Measurements from ENCODE around the gene MAPKAPK3.

The MAPKAPK3 gene

DNA sequence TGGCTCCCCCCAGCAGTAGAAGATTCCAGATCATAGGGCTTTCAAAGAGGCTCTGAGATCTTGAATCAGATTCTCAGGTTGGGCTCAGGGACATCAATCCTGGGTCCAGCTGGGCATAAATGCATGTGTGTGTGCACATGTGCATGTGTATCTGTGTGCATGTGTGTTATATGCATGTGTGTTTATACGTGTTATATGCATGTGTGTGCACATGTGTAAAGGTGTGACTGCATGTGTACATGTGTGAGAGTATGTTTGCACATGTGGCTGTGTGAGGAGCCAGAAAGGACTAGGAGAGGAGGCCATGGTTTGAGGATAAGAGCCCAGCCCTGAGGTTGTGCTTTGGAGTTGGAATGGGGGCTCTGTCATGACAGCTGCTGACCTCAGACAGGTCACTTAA is 1.8 kb upstream of the MAPKAPK3 start:
- TF ChIP-seq, protein P1, sequence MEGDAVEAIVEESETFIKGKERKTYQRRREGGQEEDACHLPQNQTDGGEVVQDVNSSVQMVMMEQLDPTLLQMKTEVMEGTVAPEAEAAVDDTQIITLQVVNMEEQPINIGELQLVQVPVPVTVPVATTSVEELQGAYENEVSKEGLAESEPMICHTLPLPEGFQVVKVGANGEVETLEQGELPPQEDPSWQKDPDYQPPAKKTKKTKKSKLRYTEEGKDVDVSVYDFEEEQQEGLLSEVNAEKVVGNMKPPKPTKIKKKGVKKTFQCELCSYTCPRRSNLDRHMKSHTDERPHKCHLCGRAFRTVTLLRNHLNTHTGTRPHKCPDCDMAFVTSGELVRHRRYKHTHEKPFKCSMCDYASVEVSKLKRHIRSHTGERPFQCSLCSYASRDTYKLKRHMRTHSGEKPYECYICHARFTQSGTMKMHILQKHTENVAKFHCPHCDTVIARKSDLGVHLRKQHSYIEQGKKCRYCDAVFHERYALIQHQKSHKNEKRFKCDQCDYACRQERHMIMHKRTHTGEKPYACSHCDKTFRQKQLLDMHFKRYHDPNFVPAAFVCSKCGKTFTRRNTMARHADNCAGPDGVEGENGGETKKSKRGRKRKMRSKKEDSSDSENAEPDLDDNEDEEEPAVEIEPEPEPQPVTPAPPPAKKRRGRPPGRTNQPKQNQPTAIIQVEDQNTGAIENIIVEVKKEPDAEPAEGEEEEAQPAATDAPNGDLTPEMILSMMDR (IDR thresholded peaks at IDR 0.05; ENCODE audit: low read length, missing control alignments) = no peak

DNA sequence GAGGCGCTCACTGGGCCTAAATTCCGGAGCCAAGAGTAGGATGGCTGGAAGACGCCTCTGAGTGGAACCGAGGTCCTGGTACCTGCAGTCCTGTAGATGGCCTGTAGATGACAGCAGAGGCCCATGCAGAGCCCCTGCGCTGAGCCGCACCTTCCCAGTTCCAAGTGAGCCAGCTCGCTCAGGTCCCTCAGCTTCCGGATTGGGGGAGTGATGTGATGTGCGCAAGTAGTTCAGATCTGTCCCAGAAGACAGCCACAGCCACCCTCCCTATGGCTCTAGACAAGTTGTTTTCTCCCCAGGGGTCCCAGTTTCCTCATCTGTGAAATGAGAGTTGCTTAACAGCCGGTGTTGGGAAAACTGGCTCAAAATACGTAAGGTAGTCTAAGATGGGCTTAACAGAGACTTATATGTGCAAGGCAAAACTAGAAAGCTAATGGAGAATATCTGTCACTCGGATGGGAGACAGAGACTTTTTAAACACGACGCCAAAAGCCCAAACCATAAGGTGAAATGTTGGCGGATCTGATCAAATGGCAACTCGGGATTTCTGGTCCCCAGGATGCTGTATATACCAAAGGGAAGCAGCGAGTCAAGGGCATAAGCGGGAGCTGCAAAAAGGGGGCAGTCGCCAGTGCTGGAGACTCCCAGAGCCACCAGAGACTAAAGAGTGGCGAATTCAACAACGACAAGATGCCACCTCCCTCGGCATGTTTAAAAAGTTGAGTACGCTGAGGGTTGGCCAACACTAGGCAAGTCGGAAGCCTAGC is 765 bp upstream of the MAPKAPK3 start:
- TF ChIP-seq, protein P1 (IDR thresholded peaks at IDR 0.05; ENCODE audit: low read length, missing control alignments) = no peak
- peak overlapping the region; percentile 80 for H3K4me3 ChIP-seq (replicated peaks; ENCODE audit: low read depth, low read length)
- peak; percentile 86 for DNase-seq (ENCODE audit: low read depth)

More for the DNA sequence above, 1.8 kb upstream of the MAPKAPK3 start:
- no peak overlapping the region for H3K4me3 ChIP-seq (replicated peaks; ENCODE audit: low read depth, low read length)
- no peak for DNase-seq (ENCODE audit: low read depth)

DNA sequence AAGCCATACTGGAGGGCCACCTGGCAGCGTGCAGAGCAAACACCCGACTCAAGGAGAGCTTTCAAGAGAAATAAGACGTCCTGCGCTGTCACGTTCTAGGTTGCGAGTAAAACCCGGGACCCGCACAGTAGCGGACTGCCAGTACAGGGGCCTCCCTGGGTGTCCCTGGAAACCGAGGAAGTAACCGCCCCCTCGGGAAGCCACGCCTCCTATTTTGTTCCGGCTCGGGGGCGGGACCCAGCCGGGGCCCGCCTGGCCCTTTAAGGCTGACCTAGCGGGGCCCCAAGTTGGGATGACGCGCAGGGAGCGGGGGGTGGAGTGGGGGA is 218 bp upstream of the MAPKAPK3 start:
- TF ChIP-seq, protein P1 (IDR thresholded peaks at IDR 0.05; ENCODE audit: low read length, missing control alignments) = no peak
- peak; percentile 88 for DNase-seq (ENCODE audit: low read depth)
- peak overlapping the region; percentile 80 for H3K4me3 ChIP-seq (replicated peaks; ENCODE audit: low read depth, low read length)

DNA sequence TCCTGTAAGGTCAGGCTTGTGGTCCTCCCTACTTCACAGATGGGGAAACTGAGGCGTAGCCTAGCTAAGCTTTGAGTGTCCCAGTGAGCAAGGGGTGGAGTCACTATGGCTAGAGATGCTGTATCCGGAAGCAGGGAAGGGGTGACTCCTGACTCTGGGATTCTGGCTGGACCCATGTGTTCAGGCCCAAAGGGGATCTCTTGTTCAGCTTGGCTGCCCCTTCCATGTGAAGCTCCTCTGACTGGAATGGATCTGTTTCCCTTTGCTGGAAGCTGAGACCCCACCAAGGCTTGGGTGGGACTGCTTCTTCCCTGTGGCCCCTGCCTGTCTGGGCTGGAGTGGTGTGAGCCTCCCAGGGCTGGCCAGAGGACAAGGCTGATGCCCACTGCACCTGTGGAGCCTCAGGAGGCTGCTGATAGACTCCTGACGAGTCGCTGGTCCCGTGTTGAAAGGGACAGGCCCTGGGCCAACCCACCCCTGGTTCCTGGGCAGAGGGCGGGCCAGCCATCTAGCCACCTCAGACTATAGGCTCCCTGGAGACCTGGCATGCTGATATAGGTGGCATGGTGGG is 1.0 kb downstream of the MAPKAPK3 start:
- DNase-seq (ENCODE audit: low read depth) = no peak
- TF ChIP-seq, protein P1 (IDR thresholded peaks at IDR 0.05; ENCODE audit: low read length, missing control alignments) = no peak
- peak overlapping the region; percentile 80 for H3K4me3 ChIP-seq (replicated peaks; ENCODE audit: low read depth, low read length)

DNA sequence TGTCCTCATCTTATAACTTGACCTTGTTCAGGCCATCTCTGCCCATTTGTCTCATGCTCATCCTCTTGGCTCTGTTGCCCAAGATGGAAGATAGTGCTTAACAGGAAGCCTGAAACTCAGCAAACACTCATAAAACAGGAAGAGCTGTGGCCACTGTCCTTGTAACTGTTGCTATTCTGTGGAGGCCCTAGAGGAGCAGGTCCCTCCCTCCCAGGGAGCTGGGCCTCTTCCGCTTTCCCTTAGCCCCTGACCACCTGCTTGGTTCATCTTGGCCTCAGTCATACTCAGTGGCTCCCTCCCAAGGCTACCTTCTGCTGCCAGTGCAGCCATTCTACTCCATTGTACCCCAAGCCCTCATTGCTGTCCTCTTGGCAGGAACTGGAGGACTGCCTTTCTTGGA is 3.5 kb downstream of the MAPKAPK3 start:
- TF ChIP-seq, protein P1 (IDR thresholded peaks at IDR 0.05; ENCODE audit: low read length, missing control alignments) = no peak
- no peak overlapping the region for H3K4me3 ChIP-seq (replicated peaks; ENCODE audit: low read depth, low read length)
- DNase-seq (ENCODE audit: low read depth) = no peak

DNA sequence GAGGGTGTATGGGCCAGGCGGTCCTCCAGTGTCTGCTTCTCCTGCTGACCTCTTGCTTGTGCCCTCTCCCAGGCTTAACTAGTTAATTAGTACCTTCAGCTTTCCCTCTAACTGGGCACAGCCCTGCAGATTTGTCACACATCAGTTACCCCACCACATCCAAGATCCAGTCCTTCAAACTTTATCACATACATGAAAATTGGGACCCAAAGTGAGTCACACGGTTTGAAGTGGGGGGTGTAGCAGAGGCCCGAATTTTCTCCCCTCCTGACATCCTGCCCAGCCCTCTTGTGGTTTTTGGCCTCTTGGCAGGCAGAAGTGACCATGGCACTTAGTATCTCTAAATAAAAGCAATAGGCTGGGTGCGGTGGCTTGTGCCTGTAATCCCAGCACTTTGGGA is 3.9 kb downstream of the MAPKAPK3 start:
- DNase-seq (ENCODE audit: low read depth) = no peak
- no peak overlapping the region for H3K4me3 ChIP-seq (replicated peaks; ENCODE audit: low read depth, low read length)
- TF ChIP-seq, protein P1 (IDR thresholded peaks at IDR 0.05; ENCODE audit: low read length, missing control alignments) = no peak

DNA sequence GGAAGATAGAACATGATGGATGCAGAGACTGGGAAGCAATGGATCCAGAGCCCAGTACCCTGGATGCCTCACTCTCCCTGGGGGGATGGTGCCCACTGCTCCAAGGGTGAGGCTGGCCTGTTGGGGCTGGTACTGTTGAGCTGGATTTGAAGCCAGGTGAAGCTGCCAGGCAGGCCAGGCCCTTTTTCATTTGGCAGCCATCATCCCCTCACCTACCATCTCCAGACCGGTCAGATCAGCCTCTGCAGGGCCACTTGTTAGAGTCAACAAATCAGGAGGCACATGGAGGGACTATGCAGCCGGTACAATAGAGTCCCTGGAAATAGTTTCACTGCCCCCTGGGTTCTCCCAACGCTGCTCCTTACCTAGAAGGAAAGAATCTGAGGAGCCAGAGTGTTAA is 5.9 kb downstream of the MAPKAPK3 start:
- TF ChIP-seq, protein P1 (IDR thresholded peaks at IDR 0.05; ENCODE audit: low read length, missing control alignments) = no peak
- DNase-seq (ENCODE audit: low read depth) = no peak

More for the DNA sequence above, 5.9 kb downstream of the MAPKAPK3 start:
- no peak overlapping the region for H3K4me3 ChIP-seq (replicated peaks; ENCODE audit: low read depth, low read length)

Measured in fibroblast of pulmonary artery (primary cell).